ENCODE data around the gene TNS2. TPM values are rescaled to one million over a fixed set of nuclear protein-coding genes. Genes with fewer than 3 reads are reported as not detected.

TNS2 gene
- polyA plus RNA-seq, 1 experiment, result 73.9 TPM

DNA sequence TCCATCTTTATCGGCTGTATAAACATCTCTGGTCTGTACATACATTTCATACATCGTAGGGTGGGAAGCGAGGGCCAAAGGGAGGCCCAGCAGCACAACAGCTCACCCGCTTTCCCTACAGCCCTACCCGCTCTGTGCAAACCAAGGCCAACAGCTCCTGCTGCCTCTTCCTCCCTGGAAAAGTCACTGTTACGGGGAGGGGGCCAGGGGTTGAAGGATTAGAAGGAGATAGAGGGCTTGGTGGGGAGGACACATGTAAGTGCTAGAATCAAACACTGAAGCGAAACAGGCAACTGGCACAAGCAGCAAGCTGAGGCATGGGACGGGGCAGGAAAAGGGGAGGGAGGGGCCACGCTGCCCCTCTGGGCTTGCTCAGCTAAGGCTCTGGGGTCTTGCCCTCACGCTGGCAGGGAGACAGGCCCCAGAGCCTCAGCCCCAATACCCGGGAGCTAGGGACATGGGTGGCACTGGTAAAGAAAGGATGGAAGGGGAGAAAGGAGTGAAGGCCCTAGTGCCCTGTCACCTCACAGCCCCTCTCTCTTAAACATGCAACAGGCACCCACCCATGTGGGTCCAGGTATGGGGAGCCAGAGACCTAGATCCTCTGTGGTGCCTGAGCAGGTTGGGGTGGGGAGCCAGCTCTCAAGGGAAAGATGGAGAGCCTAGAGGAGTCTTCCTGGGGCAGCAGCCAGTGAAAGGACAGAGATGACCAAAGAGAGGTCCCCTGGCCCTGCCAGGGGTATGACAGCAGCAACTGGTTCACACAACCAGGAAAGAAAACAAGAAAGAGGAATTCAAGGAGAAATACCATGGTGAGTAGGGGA, 15.0 kb downstream of the TNS2 start:
- ChIA-PET CTCF (interaction anchor here (0.6 to 17.3 kb wide), 20 partner anchors 8 to 221 kb away, joined by 3 to 416 read pairs (median 8); partner anchors contain the start of genes CSAD, IGFBP6, SOAT2 and SPRYD3), POLR2A (interaction anchor here (1.6 kb wide), 1 partner anchor 34 kb away, joined by 6 read pairs; no protein-coding TSS in a partner anchor)
- no peak overlapping the region for H3K4me3 ChIP-seq (ENCODE audit: low read depth, low read length)
- no peak for DNase-seq (ENCODE audit: low read depth)
- no peaks in the 10 kb centered on the region for H3K27me3 ChIP-seq (ENCODE audit: control insufficient read depth, insufficient read depth, low read length)
- H3K36me3 ChIP-seq (ENCODE audit: control insufficient read depth, insufficient read depth, low read length), result peaks cover 38% of the 10 kb centered on the region
- TF ChIP-seq, protein P1, sequence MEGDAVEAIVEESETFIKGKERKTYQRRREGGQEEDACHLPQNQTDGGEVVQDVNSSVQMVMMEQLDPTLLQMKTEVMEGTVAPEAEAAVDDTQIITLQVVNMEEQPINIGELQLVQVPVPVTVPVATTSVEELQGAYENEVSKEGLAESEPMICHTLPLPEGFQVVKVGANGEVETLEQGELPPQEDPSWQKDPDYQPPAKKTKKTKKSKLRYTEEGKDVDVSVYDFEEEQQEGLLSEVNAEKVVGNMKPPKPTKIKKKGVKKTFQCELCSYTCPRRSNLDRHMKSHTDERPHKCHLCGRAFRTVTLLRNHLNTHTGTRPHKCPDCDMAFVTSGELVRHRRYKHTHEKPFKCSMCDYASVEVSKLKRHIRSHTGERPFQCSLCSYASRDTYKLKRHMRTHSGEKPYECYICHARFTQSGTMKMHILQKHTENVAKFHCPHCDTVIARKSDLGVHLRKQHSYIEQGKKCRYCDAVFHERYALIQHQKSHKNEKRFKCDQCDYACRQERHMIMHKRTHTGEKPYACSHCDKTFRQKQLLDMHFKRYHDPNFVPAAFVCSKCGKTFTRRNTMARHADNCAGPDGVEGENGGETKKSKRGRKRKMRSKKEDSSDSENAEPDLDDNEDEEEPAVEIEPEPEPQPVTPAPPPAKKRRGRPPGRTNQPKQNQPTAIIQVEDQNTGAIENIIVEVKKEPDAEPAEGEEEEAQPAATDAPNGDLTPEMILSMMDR (IDR thresholded peaks at IDR 0.05; ENCODE audit: insufficient read depth, low read depth, low read length), result no peak

DNA sequence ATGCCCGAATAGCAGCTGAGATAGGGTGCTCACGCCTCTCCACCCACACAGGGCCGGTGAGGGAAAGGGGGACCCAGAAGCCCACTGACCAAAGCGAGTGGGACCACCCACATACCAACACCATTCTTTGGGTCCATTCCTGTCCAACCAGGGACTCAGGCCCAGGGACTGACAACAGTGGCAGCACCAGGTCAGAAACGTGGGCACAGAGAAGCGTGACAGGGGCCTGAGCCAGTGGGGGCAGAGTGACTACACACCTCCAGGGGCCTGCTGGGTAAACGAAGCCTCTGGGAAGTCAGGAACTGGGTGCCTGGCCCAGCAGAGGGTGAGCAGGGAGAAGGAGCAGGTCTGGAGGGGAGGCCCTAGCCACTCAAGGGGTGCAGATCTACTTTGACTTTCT, 15.6 kb downstream of the TNS2 start:
- Histone ChIP-seq H3K4me3 (ENCODE audit: low read depth, low read length) (no peak overlapping the region), H3K36me3 (ENCODE audit: control insufficient read depth, insufficient read depth, low read length) (peaks cover 32% of the 10 kb centered on the region), H3K27me3 (ENCODE audit: control insufficient read depth, insufficient read depth, low read length) (no peaks in the 10 kb centered on the region)
- POLR2A ChIA-PET, result interaction anchor here (1.1 to 1.6 kb wide), 3 partner anchors 14 to 34 kb away, joined by 3 to 6 read pairs (median 4); partner anchors contain the start of gene SPRYD3
- CTCF ChIA-PET, result interaction anchor here (0.6 to 17.3 kb wide), 28 partner anchors 13 to 257 kb away, joined by 3 to 416 read pairs (median 5); partner anchors contain the start of genes AAAS, CSAD, IGFBP6 and SOAT2
- DNase-seq (ENCODE audit: low read depth), result no peak
- TF ChIP-seq, protein P1 (IDR thresholded peaks at IDR 0.05; ENCODE audit: insufficient read depth, low read depth, low read length), result no peak

- DNase-seq (ENCODE audit: low read depth), result no peak
- TF ChIP-seq, protein P1 (IDR thresholded peaks at IDR 0.05; ENCODE audit: insufficient read depth, low read depth, low read length), result peak; percentile 81
- POLR2A ChIA-PET, result interaction anchor here (1.1 to 1.6 kb wide), 4 partner anchors 13 to 34 kb away, joined by 3 to 6 read pairs (median 4); partner anchors contain the start of gene SPRYD3
- Histone ChIP-seq H3K27me3 (ENCODE audit: control insufficient read depth, insufficient read depth, low read length) (no peaks in the 10 kb centered on the region), H3K36me3 (ENCODE audit: control insufficient read depth, insufficient read depth, low read length) (peaks cover 25% of the 10 kb centered on the region), H3K4me3 (ENCODE audit: low read depth, low read length) (no peak overlapping the region)
- CTCF ChIA-PET, result interaction anchor here (0.6 to 17.3 kb wide), 35 partner anchors 12 to 279 kb away, joined by 3 to 416 read pairs (median 4); partner anchors contain the start of genes AAAS, CSAD, IGFBP6 and SOAT2
These were observed 16.4 kb downstream of the TNS2 start for GRCh38 chr12:53065975-53066931.

- ChIA-PET POLR2A (interaction anchor here (0.5 to 1.3 kb wide), 2 partner anchors 12 to 33 kb away, joined by 3 to 7 read pairs; partner anchors contain the start of gene SPRYD3), CTCF (interaction anchor here (1.1 to 17.3 kb wide), 9 partner anchors 11 to 176 kb away, joined by 4 to 416 read pairs (median 24); partner anchors contain the start of genes IGFBP6, SOAT2, SPRYD3 and TNS2)
- DNase-seq (ENCODE audit: low read depth), result no peak
- TF ChIP-seq, protein P1 (IDR thresholded peaks at IDR 0.05; ENCODE audit: insufficient read depth, low read depth, low read length), result no peak
- Histone ChIP-seq H3K36me3 (ENCODE audit: control insufficient read depth, insufficient read depth, low read length) (peaks cover 16% of the 10 kb centered on the region), H3K4me3 (ENCODE audit: low read depth, low read length) (no peak overlapping the region), H3K27me3 (ENCODE audit: control insufficient read depth, insufficient read depth, low read length) (no peaks in the 10 kb centered on the region)
These were observed 17.5 kb downstream of the TNS2 start for GRCh38 chr12:53067074-53067992.
